ENCODE results near the gene CCDC112.
"Not testable (repeated sequence)": the region's sequence is repeated elsewhere in the genome, so short reads cannot be mapped to it uniquely, and the experiment has no call there.

The CCDC112 gene

GRCh38 chr5:115262011-115262320 is 34.5 kb downstream of the CCDC112 start:
- DNase-seq (ENCODE audit: low read depth) = no peak

- DNase-seq (ENCODE audit: low read depth) = no peak
These were observed 36.2 kb downstream of the CCDC112 start for GRCh38 chr5:115260248-115260647.

- DNase-seq (ENCODE audit: low read depth) = no peak
These were observed 38.5 kb downstream of the CCDC112 start for GRCh38 chr5:115257981-115258380.

GRCh38 chr5:115249379-115249778 is 47.1 kb downstream of the CCDC112 start:
- DNase-seq (ENCODE audit: low read depth) = not testable (repeated sequence)

GRCh38 chr5:115246361-115246991 is 50.0 kb downstream of the CCDC112 start:
- no peak for DNase-seq (ENCODE audit: low read depth)

GRCh38 chr5:115243412-115243811 is 53.0 kb downstream of the CCDC112 start:
- no peak for DNase-seq (ENCODE audit: low read depth)

- DNase-seq (ENCODE audit: low read depth) = no peak
These were observed 54.4 kb downstream of the CCDC112 start for GRCh38 chr5:115241881-115242642.

GRCh38 chr5:115237066-115237465 is 59.4 kb downstream of the CCDC112 start:
- no peak for DNase-seq (ENCODE audit: low read depth)

- no peak for DNase-seq (ENCODE audit: low read depth)
These were observed 59.9 kb downstream of the CCDC112 start for GRCh38 chr5:115236599-115236998.

GRCh38 chr5:115231598-115231997 is 64.9 kb downstream of the CCDC112 start:
- DNase-seq (ENCODE audit: low read depth) = no peak

GRCh38 chr5:115229606-115230005 is 66.8 kb downstream of the CCDC112 start:
- DNase-seq (ENCODE audit: low read depth) = no peak

- DNase-seq (ENCODE audit: low read depth) = no peak
These were observed 69.2 kb downstream of the CCDC112 start for GRCh38 chr5:115227281-115227680.

Measured in stimulated activated CD8-positive, alpha-beta memory T cell treated with anti-CD3 and anti-CD28 coated beads, Interleukin-12 subunit alpha, Interleukin-12 subunit beta, amount 100 ng/mL, for 4 hours (primary cell).